Activated naive CD4-positive, alpha-beta T cell treated with anti-CD3 and anti-CD28 coated beads for 36 hours (primary cell): ENCODE results near the gene RRM2. TPM values are rescaled to one million over a fixed set of nuclear protein-coding genes. Genes with fewer than 3 reads are reported as not detected.

Experiments used
- CTCF ChIA-PET: fragments of 350-600 bp; sonication (Branson Sonifier 250); formaldehyde crosslinking; loops from one replicate; lab custom pipeline; 2021; ENCODE audit warnings: antibody characterized with exemption; lab: Charles Lee
- DNase-seq: peaks from one replicate; pipeline ENCODE4 v3.0.0-alpha.2; 2020
- H3K27ac Mint-ChIP-seq: one replicate; pipeline ENCODE4 v1.8.0; 2021; ENCODE audit warnings: mild to moderate bottlenecking, mixed read lengths
- H3K27me3 Mint-ChIP-seq: one replicate; pipeline ENCODE4 v1.8.0; 2021; ENCODE audit warnings: low read depth, mixed read lengths
- H3K36me3 Mint-ChIP-seq: one replicate; pipeline ENCODE4 v1.8.0; 2021; ENCODE audit warnings: low read depth, mixed read lengths
- H3K4me1 Mint-ChIP-seq: one replicate; pipeline ENCODE4 v1.8.0; 2021; ENCODE audit warnings: low read depth, mixed read lengths
- H3K4me3 Mint-ChIP-seq: one replicate; pipeline ENCODE4 v1.8.0; 2021; ENCODE audit warnings: mild to moderate bottlenecking, moderate library complexity, mixed read lengths
- H3K9me3 Mint-ChIP-seq: one replicate; pipeline ENCODE4 v1.8.0; 2021; ENCODE audit warnings: mixed read lengths
- intact Hi-C: fragments of 100-400 bp; cut with micrococcal nuclease; formaldehyde crosslinking; loops from one replicate; pipeline ENCODE4 v1.15.1; 2023
- total RNA-seq, 2 experiments: library from RNA; stranded (reverse); gene quantifications; one replicate each; pipeline ENCODE4 v1.2.3, GENCODE V29; 2021

Gene RRM2
- 100 to 1,000 TPM; 466 to 514 TPM for total RNA-seq

- H3K9me3 Mint-ChIP-seq = no peaks in the 10 kb centered on the region
- peak within 1 kb of the TSS; percentile 99 for H3K4me3 Mint-ChIP-seq
- peak within 1 kb of the TSS; percentile 99 for H3K27ac Mint-ChIP-seq
- DNase-seq = peak; percentile 98
- CTCF ChIA-PET = interaction anchor here (1.0 kb wide), 1 partner anchor 324 kb away, joined by 3 read pairs; no protein-coding TSS in a partner anchor
- H3K36me3 Mint-ChIP-seq = peaks cover 67% of the 10 kb centered on the region
- intact Hi-C loops = loop anchor here (1.0 to 10.0 kb wide), 11 partner anchors 130 to 1625 kb away; partner anchors contain the start of genes ADAM17, CPSF3, HPCAL1 and ID2
- peaks cover 27% of the 10 kb centered on the region for H3K4me1 Mint-ChIP-seq
- H3K27me3 Mint-ChIP-seq = no peaks in the 10 kb centered on the region
Observed at GRCh38 chr2:10122500-10123280, at the start of gene RRM2. TSS of gene RRM2 (plus strand) at chr2:10122739. CDS start at chr2:10122799, 60 bp downstream.

GRCh38 chr2:10073706-10074105, 48.8 kb upstream of the RRM2 start:
- intact Hi-C loops = loop anchor here (2.0 to 5.0 kb wide), 3 partner anchors 67 to 587 kb away; partner anchors contain the start of gene HPCAL1
- DNase-seq = no peak
- Mint-ChIP-seq H3K27ac (no peak overlapping the region), H3K4me3 (no peak overlapping the region), H3K9me3 (no peaks in the 10 kb centered on the region), H3K27me3 (peaks cover 53% of the 10 kb centered on the region), H3K4me1 (peaks cover 1% of the 10 kb centered on the region), H3K36me3 (no peaks in the 10 kb centered on the region)
- CTCF ChIA-PET = interaction anchor here (0.6 to 6.9 kb wide), 21 partner anchors 9 to 629 kb away, joined by 3 to 124 read pairs (median 11); no protein-coding TSS in a partner anchor

DNA sequence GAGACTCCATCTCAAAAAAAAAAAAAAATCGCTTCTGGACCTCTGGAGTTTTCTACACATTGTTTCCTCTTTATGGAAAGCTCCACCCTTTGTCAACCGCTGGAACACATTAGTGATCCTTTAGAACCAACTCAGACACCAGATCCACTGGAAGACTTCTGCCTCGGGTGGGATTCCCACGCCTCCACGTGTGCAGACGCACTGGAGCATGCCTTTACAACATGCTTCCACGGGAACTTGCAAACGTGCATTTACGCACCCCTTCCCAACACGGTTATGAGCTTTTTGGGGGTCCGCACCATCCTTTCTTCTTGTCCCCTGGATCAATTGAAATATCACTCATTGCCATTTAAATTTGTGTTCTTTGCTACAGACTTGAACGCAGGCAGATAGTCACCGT, 47.4 kb upstream of the RRM2 start:
- CTCF ChIA-PET = interaction anchor here (0.6 to 6.9 kb wide), 7 partner anchors 15 to 358 kb away, joined by 3 to 124 read pairs (median 33); no protein-coding TSS in a partner anchor
- Mint-ChIP-seq H3K4me3 (no peak overlapping the region), H3K4me1 (peaks cover 4% of the 10 kb centered on the region), H3K27ac (no peak overlapping the region), H3K36me3 (no peaks in the 10 kb centered on the region), H3K9me3 (no peaks in the 10 kb centered on the region), H3K27me3 (peaks cover 59% of the 10 kb centered on the region)
- no peak for DNase-seq
- intact Hi-C loops = no loop called here

DNA sequence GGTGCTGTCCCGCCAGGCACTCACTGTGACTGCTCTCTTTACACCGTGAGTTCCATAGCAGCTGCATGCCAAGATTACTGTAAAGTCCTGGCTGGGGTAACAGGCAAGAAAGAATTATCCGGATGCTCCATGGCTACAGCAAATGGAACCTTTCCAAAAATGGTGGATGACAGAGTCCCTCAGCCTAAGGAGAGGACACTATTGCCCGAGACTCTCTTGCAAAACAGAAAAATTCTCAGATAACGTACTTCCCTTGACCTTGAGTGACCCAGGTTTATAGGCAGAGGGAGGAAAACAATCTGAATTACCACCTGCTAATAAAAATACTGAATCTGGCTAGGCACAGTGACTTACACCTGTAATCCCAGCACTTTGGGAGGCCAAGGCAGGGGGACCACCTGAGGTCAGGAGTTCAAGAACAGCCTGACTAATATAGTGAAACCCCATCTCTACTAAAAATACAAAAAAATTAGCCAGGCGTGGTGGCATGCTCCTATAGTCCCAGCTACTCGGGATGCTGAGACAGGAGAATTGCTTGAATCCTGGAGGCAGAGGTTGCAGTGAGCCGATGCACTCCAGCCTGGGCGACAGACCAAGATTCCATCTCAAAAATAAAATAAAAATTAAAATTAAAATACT, 46.8 kb upstream of the RRM2 start:
- H3K36me3 Mint-ChIP-seq = no peaks in the 10 kb centered on the region
- H3K27me3 Mint-ChIP-seq = peaks cover 61% of the 10 kb centered on the region
- peaks cover 4% of the 10 kb centered on the region for H3K4me1 Mint-ChIP-seq
- H3K9me3 Mint-ChIP-seq = no peaks in the 10 kb centered on the region
- no peak for DNase-seq
- intact Hi-C loops = no loop called here
- CTCF ChIA-PET = interaction anchor here (0.6 to 6.9 kb wide), 7 partner anchors 14 to 357 kb away, joined by 3 to 124 read pairs (median 33); no protein-coding TSS in a partner anchor
- H3K4me3 Mint-ChIP-seq = no peak overlapping the region
- no peak overlapping the region for H3K27ac Mint-ChIP-seq

DNA sequence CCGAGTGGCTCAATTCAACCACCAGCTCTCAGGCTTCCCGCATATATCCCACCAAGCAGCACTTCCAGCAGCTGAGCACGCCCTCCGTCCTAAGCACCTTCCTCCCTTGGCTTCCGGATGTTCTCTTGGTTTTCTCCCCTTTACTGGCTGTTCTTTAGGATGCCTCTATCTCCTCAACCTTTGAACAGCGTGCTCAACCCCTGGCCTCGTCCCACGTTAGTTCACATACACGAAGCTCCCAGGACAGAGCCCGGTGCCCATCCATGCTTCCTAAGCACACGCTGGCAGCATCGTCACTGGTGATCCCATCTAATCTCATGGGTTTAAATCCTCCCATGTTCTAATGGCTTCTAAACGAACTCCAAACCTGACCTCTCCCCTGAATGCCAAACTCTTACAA, 46.0 kb upstream of the RRM2 start:
- Mint-ChIP-seq H3K27me3 (peaks cover 67% of the 10 kb centered on the region), H3K4me1 (peaks cover 10% of the 10 kb centered on the region), H3K27ac (no peak overlapping the region), H3K4me3 (no peak overlapping the region), H3K36me3 (no peaks in the 10 kb centered on the region), H3K9me3 (no peaks in the 10 kb centered on the region)
- intact Hi-C loops = no loop called here
- no peak for DNase-seq
- CTCF ChIA-PET = interaction anchor here (2.2 kb wide), 1 partner anchor 20 kb away, joined by 8 read pairs; no protein-coding TSS in a partner anchor

DNA sequence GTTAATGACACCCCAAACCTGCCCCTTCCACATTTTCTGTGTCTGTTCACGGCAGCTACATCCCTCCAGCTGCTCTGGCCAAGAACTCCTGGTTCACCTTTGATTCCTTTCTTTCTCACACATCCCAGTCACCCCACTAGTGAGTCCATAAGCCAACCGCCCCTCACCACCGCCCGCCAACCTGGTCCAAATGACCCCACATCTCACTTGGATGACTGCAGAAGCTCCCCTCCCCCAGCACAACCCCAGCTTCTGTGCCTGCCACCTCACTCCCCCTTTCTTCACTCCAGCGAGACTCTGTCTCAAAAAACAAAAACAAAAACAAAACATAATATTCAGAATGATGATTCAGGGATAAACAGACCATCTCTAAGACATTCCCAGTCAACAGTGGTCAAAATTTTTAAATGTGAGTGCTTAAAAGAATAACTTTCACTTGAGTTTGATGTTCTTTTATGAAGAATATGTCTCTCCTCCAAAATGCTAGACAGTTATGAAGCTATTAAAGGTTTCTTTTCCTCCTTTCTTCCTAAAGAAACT, 45.5 kb upstream of the RRM2 start:
- Mint-ChIP-seq H3K27ac (no peak overlapping the region), H3K36me3 (no peaks in the 10 kb centered on the region), H3K27me3 (peaks cover 69% of the 10 kb centered on the region), H3K9me3 (no peaks in the 10 kb centered on the region), H3K4me1 (peaks cover 12% of the 10 kb centered on the region), H3K4me3 (no peak overlapping the region)
- intact Hi-C loops = no loop called here
- CTCF ChIA-PET = interaction anchor here (2.2 kb wide), 1 partner anchor 20 kb away, joined by 8 read pairs; no protein-coding TSS in a partner anchor
- no peak for DNase-seq

DNA sequence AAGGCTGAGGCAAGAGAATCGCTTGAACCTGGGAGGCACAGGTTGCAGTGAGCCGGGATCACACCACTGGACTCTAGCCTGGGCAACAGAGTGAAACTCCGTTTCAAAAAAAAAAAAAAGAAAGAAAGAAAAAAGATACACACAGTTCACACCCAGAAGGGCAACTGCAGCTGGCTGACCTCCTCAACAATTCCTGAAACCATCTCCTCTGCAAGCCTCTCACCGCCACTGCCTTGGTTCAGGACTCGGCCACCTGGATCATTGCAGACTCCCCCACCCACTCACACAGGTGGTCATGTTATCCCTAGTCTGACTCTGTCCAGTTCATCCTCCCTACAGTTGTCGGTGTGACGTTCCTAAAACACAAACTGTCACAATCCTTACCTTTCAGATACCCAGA, 44.5 kb upstream of the RRM2 start:
- intact Hi-C loops = no loop called here
- Mint-ChIP-seq H3K9me3 (no peaks in the 10 kb centered on the region), H3K27ac (no peak overlapping the region), H3K27me3 (peaks cover 74% of the 10 kb centered on the region), H3K4me3 (no peak overlapping the region), H3K36me3 (no peaks in the 10 kb centered on the region), H3K4me1 (peaks cover 10% of the 10 kb centered on the region)
- CTCF ChIA-PET = interaction anchor here (1.0 to 2.2 kb wide), 2 partner anchors 19 kb away, joined by 5 to 8 read pairs; no protein-coding TSS in a partner anchor
- DNase-seq = no peak

DNA sequence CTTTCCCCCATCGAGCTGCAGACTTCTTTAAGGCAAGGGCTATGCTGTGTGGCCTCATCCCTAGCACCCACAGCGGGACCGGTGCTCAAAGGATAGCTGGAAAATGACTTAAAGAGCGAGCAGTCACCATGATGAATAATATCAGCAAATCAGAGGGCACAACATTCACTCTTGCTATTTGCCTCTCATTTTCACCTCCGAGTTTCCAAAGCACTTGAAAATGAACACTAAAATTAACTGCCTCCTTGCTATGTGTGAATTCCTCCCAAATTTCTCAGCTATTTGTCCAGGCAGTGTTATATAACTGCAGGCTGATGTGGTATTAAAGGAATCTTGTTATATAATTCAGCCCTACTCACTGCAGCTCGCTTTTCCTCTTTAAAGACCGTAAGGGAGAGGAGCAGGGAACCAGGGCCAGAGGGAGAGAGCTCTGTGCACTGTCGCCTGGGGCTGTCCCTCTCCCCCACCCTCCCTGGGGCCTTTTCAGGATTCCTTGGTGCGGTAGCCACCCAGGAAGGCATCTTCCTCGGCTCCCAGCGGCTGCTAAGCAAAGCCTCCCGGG, 43.8 kb upstream of the RRM2 start:
- Mint-ChIP-seq H3K4me1 (peaks cover 10% of the 10 kb centered on the region), H3K27ac (no peak overlapping the region), H3K36me3 (no peaks in the 10 kb centered on the region), H3K27me3 (peaks cover 77% of the 10 kb centered on the region), H3K9me3 (no peaks in the 10 kb centered on the region), H3K4me3 (peak overlapping the region; percentile 68)
- CTCF ChIA-PET = interaction anchor here (0.9 to 1.6 kb wide), 4 partner anchors 18 to 357 kb away, joined by 3 to 5 read pairs (median 4); no protein-coding TSS in a partner anchor
- intact Hi-C loops = no loop called here
- DNase-seq = no peak

- CTCF ChIA-PET = interaction anchor here (0.9 to 1.6 kb wide), 4 partner anchors 18 to 356 kb away, joined by 3 to 5 read pairs (median 4); no protein-coding TSS in a partner anchor
- no peak overlapping the region for H3K27ac Mint-ChIP-seq
Observed at GRCh38 chr2:10079266-10079869, 43.2 kb upstream of the RRM2 start.

GRCh38 chr2:10079870-10080535, 42.5 kb upstream of the RRM2 start, which contains the start of gene CYS1:
TSS of gene CYS1 (minus strand) at chr2:10080411. CDS start at chr2:10080223, 188 bp downstream.
- H3K27ac Mint-ChIP-seq = no peak within 1 kb of the TSS
- no peak for DNase-seq
- CTCF ChIA-PET = interaction anchor here (1.1 to 1.6 kb wide), 2 partner anchors 8 to 328 kb away, joined by 4 to 7 read pairs; no protein-coding TSS in a partner anchor
- peaks cover 10% of the 10 kb centered on the region for H3K4me1 Mint-ChIP-seq
- peak within 1 kb of the TSS; percentile 68 for H3K4me3 Mint-ChIP-seq
- intact Hi-C loops = loop anchor here (2.0 kb wide), 1 partner anchor 41 kb away; no protein-coding TSS in a partner anchor
- H3K27me3 Mint-ChIP-seq = peaks cover 79% of the 10 kb centered on the region
- no peaks in the 10 kb centered on the region for H3K36me3 Mint-ChIP-seq
- no peaks in the 10 kb centered on the region for H3K9me3 Mint-ChIP-seq

More at GRCh38 chr2:10079266-10079869, 43.2 kb upstream of the RRM2 start:
- peak; percentile 21 for DNase-seq
- peak overlapping the region; percentile 68 for H3K4me3 Mint-ChIP-seq
- intact Hi-C loops = no loop called here
- no peaks in the 10 kb centered on the region for H3K9me3 Mint-ChIP-seq
- H3K4me1 Mint-ChIP-seq = peaks cover 10% of the 10 kb centered on the region
- H3K36me3 Mint-ChIP-seq = no peaks in the 10 kb centered on the region
- H3K27me3 Mint-ChIP-seq = peaks cover 77% of the 10 kb centered on the region
